T follicular helper cell (primary cell): ENCODE data around the gene ZNF521.

Source experiments
- DNase-seq: peaks from one replicate; pipeline ENCODE4 v3.0.0-alpha.2; 2020; ENCODE audit warnings: low read depth

The ZNF521 gene

GRCh38 chr18:25335676-25336075 is 16.3 kb downstream of the ZNF521 start:
- no peak for DNase-seq

- DNase-seq, result no peak
These were observed 16.9 kb downstream of the ZNF521 start for GRCh38 chr18:25335062-25335461.

- DNase-seq, result no peak
These were observed 17.4 kb downstream of the ZNF521 start for GRCh38 chr18:25334588-25334987.

- DNase-seq, result no peak
These were observed 20.0 kb downstream of the ZNF521 start for GRCh38 chr18:25332002-25332401.

GRCh38 chr18:25329783-25330182 is 22.2 kb downstream of the ZNF521 start:
- no peak for DNase-seq

GRCh38 chr18:25327584-25327983 is 24.4 kb downstream of the ZNF521 start:
- DNase-seq, result no peak

- DNase-seq, result no peak
These were observed 25.5 kb downstream of the ZNF521 start for GRCh38 chr18:25326361-25326952.

- DNase-seq, result no peak
These were observed 29.2 kb downstream of the ZNF521 start for GRCh38 chr18:25322806-25323205.

- no peak for DNase-seq
These were observed 35.5 kb downstream of the ZNF521 start for GRCh38 chr18:25316381-25317018.

- DNase-seq, result no peak
These were observed 37.2 kb downstream of the ZNF521 start for GRCh38 chr18:25314838-25315190.

- no peak for DNase-seq
These were observed 37.7 kb downstream of the ZNF521 start for GRCh38 chr18:25314151-25314837.

GRCh38 chr18:25313268-25313667 is 38.7 kb downstream of the ZNF521 start:
- DNase-seq, result no peak

- no peak for DNase-seq
These were observed 41.9 kb downstream of the ZNF521 start for GRCh38 chr18:25310045-25310444.

GRCh38 chr18:25308381-25308780 is 43.6 kb downstream of the ZNF521 start:
- no peak for DNase-seq

GRCh38 chr18:25307192-25307591 is 44.8 kb downstream of the ZNF521 start:
- no peak for DNase-seq

- DNase-seq, result no peak
These were observed 45.3 kb downstream of the ZNF521 start for GRCh38 chr18:25306671-25307070.

- DNase-seq, result no peak
These were observed 46.4 kb downstream of the ZNF521 start for GRCh38 chr18:25305584-25305983.

GRCh38 chr18:25300492-25300891 is 51.5 kb downstream of the ZNF521 start:
- DNase-seq, result no peak

GRCh38 chr18:25299426-25300300 is 52.3 kb downstream of the ZNF521 start:
- no peak for DNase-seq

GRCh38 chr18:25298853-25299274 is 53.1 kb downstream of the ZNF521 start:
- DNase-seq, result no peak

GRCh38 chr18:25295624-25296138 is 56.3 kb downstream of the ZNF521 start:
- DNase-seq, result no peak

GRCh38 chr18:25291150-25291549 is 60.8 kb downstream of the ZNF521 start:
- no peak for DNase-seq
